ENCODE data around the gene GRIK1.

DNA sequence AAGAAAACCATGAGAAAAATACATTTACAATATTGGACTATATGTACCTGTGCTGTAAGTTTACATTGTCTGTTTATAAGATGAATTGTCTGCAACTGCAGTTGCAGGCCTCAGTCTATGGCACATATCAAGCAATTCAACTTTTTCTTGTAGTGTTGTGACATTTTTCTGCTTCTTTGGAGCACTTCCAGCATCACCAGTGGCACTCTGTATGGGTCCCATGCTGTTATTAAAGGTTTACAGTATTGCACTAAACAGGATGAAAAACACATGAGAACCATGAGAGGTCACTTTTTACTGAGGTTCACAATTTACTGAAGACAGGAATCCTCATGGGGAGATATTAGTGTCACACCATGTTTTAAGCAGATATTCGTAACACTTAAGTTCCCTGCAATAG is 118.6 kb downstream of the GRIK1 start:
- TF ChIP-seq, protein P1, sequence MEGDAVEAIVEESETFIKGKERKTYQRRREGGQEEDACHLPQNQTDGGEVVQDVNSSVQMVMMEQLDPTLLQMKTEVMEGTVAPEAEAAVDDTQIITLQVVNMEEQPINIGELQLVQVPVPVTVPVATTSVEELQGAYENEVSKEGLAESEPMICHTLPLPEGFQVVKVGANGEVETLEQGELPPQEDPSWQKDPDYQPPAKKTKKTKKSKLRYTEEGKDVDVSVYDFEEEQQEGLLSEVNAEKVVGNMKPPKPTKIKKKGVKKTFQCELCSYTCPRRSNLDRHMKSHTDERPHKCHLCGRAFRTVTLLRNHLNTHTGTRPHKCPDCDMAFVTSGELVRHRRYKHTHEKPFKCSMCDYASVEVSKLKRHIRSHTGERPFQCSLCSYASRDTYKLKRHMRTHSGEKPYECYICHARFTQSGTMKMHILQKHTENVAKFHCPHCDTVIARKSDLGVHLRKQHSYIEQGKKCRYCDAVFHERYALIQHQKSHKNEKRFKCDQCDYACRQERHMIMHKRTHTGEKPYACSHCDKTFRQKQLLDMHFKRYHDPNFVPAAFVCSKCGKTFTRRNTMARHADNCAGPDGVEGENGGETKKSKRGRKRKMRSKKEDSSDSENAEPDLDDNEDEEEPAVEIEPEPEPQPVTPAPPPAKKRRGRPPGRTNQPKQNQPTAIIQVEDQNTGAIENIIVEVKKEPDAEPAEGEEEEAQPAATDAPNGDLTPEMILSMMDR (IDR thresholded peaks at IDR 0.05; ENCODE audit: borderline replicate concordance, extremely low read depth, low read length, poor library complexity, severe bottlenecking) = no peak
- TF ChIP-seq EZH2 (IDR thresholded peaks at IDR 0.05; ENCODE audit: borderline replicate concordance, low read depth, low read length, severe bottlenecking) = no peak
